ENCODE measurements around the gene ARHGAP28.

Gene ARHGAP28

GRCh38 chr18:6732952-6733351, 3.4 kb downstream of the ARHGAP28 start:
- no peak for DNase-seq

GRCh38 chr18:6733758-6734157, 4.2 kb downstream of the ARHGAP28 start:
- DNase-seq, result no peak

GRCh38 chr18:6734726-6735430, 5.4 kb downstream of the ARHGAP28 start:
- DNase-seq, result no peak

- no peak for DNase-seq
Observed at GRCh38 chr18:6737833-6738232, 8.3 kb downstream of the ARHGAP28 start.

GRCh38 chr18:6738622-6739021, 9.1 kb downstream of the ARHGAP28 start:
- DNase-seq, result no peak

GRCh38 chr18:6741232-6741663, 11.7 kb downstream of the ARHGAP28 start:
- no peak for DNase-seq

GRCh38 chr18:6741786-6742185, 12.3 kb downstream of the ARHGAP28 start:
- DNase-seq, result no peak

GRCh38 chr18:6743999-6744398, 14.5 kb downstream of the ARHGAP28 start:
- DNase-seq, result no peak

- DNase-seq, result no peak
Observed at GRCh38 chr18:6744816-6745455, 15.4 kb downstream of the ARHGAP28 start.

- DNase-seq, result no peak
Observed at GRCh38 chr18:6745504-6746031, 16.1 kb downstream of the ARHGAP28 start.

- DNase-seq, result no peak
Observed at GRCh38 chr18:6746386-6746960, 17.0 kb downstream of the ARHGAP28 start.

- no peak for DNase-seq
Observed at GRCh38 chr18:6747646-6748045, 18.1 kb downstream of the ARHGAP28 start.

GRCh38 chr18:6748241-6748640, 18.7 kb downstream of the ARHGAP28 start:
- no peak for DNase-seq

- DNase-seq, result no peak
Observed at GRCh38 chr18:6750411-6750810, 20.9 kb downstream of the ARHGAP28 start.

- DNase-seq, result no peak
Observed at GRCh38 chr18:6751222-6751621, 21.7 kb downstream of the ARHGAP28 start.

- no peak for DNase-seq
Observed at GRCh38 chr18:6752202-6752860, 22.8 kb downstream of the ARHGAP28 start.

- DNase-seq, result no peak
Observed at GRCh38 chr18:6755107-6755506, 25.6 kb downstream of the ARHGAP28 start.

GRCh38 chr18:6757931-6758330, 28.4 kb downstream of the ARHGAP28 start:
- no peak for DNase-seq

GRCh38 chr18:6759579-6759978, 30.1 kb downstream of the ARHGAP28 start:
- DNase-seq, result no peak

GRCh38 chr18:6763524-6763923, 34.0 kb downstream of the ARHGAP28 start:
- no peak for DNase-seq

GRCh38 chr18:6764382-6764781, 34.9 kb downstream of the ARHGAP28 start:
- no peak for DNase-seq

- DNase-seq, result no peak
Observed at GRCh38 chr18:6773777-6774176, 44.3 kb downstream of the ARHGAP28 start.

GRCh38 chr18:6775237-6775636, 45.7 kb downstream of the ARHGAP28 start:
- no peak for DNase-seq

Data from CD4-positive, alpha-beta T cell treated with Interleukin-17A for 4 hours (primary cell).